Endothelial cell of hepatic sinusoid (primary cell): ENCODE results near the gene CPAMD8.

Source experiments
- in situ Hi-C: cut with HindIII; loops from 2 replicates; pipeline ENCODE4 v1.10.0; 2017; ENCODE audit warnings: low sequenced_read_pairs

The CPAMD8 gene

GRCh38 chr19:16922592-16922934, 104.0 kb downstream of the CPAMD8 start:
- in situ Hi-C loops, result no loop called here

GRCh38 chr19:16921766-16922591, 104.6 kb downstream of the CPAMD8 start:
- in situ Hi-C loops, result no loop called here

DNA sequence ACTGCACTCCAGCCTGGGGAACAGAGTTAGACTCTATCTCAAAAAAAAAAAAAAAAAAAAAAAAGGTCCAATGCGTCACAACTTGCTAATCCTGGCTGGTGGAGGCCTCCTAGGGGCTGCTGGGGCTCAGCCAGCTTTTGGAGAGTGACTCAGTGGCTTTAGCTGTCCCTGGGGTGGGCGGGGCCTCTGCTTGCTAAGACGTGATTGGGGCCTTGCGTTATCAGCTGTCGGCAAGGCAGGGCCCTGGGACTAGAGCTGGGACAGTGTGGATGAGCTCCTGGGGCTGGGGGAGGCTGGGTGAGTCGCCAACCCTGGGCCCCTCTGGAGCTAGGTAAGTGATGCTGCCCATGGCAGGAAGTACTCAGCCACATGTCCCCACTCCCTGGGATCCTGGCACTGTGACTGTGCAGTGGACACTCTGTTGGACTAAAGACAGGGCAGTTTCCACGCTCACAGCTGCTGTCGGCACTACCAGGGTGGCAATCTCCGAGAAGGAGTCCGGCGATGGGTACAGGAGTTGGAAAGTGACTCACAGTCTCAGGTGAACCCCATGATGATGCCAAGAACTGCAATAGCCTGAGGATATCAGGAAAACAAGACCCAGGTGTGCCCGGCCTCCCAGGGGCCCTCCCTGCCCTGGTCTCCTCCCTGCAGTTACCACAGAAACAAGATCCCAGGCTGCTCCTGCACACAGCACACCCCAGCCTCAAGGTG, 105.6 kb downstream of the CPAMD8 start:
- in situ Hi-C loops, result no loop called here

DNA sequence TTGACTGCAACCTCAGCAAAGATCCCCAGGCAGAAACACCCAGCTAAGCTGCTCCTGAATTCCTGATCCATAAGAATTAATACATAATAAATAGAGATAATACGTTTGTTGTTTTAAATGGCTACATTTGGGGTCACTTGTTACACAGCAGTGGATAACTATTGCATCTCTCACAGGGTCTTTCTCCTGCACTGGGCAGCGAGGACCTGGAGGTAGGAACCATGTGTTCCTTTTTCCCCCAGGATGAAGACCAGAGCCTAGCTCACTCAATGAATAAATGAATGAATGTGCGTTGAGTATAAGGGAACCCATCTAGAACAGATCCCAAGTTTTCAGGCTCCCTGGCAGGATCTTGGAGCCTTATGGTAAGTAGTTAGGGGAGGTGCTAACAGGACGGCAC, 107.1 kb downstream of the CPAMD8 start:
- in situ Hi-C loops, result no loop called here

DNA sequence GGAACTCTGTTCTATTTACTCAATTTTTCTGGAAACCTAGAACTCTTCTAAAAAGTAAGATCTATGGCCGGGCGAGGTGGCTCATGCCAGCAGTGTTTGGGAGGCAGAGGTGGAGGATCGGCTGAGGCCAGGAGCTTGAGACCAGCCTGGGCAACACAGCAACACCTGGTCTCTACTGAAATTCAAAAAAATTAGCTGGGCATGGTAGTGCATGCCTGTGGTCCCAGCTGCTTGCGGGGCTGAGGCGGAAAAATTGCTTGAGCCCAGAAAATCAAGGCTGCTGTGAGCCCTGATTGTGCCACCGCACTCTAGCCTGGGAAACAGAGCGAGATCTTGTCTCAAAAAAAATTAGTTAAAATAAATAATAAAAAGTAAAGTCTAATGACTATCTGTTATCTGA, 109.2 kb downstream of the CPAMD8 start:
- in situ Hi-C loops, result no loop called here

DNA sequence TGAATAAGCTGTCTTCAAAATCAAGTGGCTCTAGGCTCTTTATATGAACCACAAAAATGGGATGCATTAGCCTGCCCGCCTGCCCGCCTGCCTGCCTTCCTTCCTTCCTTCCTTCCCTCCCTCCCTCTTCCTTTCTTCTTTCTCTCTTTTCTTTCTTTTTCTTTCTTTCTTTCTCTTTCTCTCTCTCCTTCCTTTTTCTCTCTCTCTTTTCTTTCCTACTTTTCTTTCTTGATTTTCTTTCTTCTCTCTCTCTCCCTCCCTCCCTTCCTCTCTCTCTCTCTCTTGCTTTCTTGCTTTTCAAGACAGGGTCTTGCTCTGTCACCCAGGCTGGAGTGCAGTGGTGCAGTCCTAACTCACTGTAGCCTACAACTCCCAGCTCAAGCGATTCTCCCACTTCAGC, 110.9 kb downstream of the CPAMD8 start:
- in situ Hi-C loops, result no loop called here

DNA sequence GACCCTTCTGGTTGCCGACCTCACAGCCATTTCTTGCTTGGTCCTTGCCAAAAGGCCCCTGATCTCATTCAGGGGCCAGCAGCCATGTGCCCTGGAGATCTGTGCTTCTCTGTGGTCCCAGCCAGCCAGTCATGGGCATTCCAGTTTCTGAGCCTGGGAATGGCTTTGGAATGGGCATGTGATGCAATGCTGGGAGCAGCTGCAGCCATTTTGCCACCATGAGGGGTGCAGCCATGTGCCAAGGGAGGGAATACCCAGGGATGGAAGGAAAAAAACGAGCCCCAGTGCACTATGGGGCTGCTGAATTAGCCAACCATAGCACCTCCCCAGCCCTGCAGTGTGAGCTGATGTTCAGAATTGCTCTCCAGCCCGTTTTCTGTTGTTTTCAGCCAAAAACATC, 111.5 kb downstream of the CPAMD8 start:
- in situ Hi-C loops, result no loop called here

DNA sequence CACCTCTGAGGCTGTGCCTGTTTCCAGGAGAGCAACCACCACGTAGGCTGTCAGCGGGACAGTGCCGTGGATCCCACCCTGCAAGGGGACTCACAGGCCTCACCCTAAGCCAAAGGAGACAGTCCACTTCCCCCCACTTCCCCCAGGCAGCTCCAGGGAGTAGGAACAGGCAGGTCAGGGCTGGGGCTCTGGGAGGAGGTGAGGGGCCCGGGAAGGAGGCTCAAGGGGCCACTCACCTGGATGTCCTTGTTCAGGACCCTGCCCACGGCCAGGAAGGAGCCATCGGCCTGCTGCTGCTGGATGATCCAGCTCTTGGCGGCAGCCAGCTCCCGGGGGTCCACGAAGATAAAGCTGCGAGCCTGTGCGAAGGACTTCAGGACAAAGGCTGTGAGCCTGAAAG, 112.2 kb downstream of the CPAMD8 start:
- in situ Hi-C loops, result no loop called here

- in situ Hi-C loops, result no loop called here
Observed at GRCh38 chr19:16912780-16913179, 113.8 kb downstream of the CPAMD8 start.

GRCh38 chr19:16911046-16911445, 115.6 kb downstream of the CPAMD8 start:
- in situ Hi-C loops, result no loop called here

- in situ Hi-C loops, result loop anchor here (5.0 kb wide), 1 partner anchor 129 kb away; no protein-coding TSS in a partner anchor
Observed at GRCh38 chr19:16908759-16909158, 117.9 kb downstream of the CPAMD8 start.

DNA sequence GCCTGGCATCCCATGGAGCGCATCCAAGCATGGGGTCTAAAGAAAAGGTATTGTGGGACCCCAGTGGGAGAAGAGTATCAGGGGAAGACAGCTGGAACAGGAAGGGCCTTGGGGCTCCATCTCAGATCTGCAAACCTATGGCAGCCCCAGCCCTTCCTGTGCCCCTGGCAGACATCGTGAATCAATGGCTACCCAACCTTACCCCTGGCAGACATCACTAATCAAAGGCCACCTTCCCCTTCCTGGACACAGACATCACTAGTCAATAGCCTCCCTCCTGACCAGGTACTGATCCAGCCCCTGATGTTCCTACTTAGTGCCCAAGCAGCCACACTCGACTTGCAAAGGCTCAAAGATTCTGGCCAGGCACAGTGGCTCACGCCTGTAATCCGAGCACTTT, 122.0 kb downstream of the CPAMD8 start:
- in situ Hi-C loops, result no loop called here

DNA sequence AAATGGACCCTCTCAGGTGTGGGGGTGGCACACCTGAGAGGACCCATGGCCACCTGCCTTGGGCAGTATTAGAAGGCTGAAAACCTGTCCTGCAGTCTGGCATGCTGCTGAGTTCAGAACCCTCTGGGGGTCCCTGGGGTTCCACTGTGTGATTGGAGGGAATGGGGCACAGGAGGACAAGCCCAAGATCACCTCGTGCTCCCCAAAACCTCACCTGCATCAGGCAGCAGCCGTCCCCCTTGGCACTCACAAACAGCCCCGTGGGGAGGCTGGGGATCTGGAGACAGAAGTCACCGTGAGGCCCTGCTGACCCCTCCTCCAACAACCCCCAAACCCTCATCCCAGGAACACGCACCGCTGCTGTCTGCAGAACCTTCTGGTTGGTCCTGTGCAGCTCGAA, 123.3 kb downstream of the CPAMD8 start:
- in situ Hi-C loops, result no loop called here

- in situ Hi-C loops, result no loop called here
Observed at GRCh38 chr19:16902545-16902944, 124.1 kb downstream of the CPAMD8 start.

- in situ Hi-C loops, result no loop called here
Observed at GRCh38 chr19:16901491-16902175, 125.0 kb downstream of the CPAMD8 start.

GRCh38 chr19:16899566-16900075, 127.0 kb downstream of the CPAMD8 start:
- in situ Hi-C loops, result no loop called here

DNA sequence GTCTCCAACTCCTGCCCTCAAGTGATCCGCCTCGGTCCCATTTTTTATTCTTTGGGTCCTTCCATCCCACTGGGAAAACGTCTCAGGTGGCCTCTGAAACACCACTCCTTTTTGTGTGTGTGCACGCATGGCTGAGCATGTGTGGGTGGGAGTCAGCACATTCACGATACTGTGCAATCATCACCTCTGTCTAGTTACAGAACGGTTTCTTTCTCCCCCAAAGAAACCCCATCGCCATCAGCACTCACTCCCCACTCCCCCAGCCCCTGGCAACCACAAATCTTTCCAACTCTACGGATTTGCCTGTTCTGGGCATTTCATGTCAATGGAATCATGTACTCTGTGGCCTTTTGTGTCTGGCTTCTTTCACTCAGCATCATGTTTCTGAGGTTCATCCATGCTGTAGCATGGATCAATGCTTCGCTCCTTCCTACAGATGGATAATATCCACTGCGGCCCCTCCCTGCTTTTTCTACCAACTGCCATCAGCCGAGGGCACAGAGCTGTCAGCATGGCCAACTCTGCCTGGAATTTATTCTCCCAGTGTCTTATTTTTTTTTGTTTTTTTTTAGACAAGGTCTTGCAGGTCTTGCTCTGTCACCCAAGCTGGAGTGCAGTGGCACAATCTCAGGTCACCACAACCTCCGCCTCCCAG, 128.1 kb downstream of the CPAMD8 start:
- in situ Hi-C loops, result no loop called here

DNA sequence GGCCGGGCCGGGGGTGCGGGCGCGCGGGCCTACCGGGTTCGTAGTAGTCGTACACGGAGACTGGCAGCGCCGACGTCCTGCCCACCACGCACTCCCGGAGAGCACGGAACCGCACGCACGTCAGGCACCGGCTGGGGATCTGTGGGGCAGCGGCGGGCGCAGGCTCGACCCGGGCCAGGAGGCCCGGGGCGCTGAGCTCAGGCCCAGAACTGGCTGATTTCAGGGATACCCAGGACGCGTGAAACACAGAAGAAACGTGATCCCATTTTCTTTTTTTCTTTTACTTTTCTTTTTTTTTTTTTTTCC, 128.8 kb downstream of the CPAMD8 start:
- in situ Hi-C loops, result no loop called here

- in situ Hi-C loops, result no loop called here
Observed at GRCh38 chr19:16897029-16897855, 129.4 kb downstream of the CPAMD8 start.
